ENCODE data around the gene ZNF772.

DNA sequence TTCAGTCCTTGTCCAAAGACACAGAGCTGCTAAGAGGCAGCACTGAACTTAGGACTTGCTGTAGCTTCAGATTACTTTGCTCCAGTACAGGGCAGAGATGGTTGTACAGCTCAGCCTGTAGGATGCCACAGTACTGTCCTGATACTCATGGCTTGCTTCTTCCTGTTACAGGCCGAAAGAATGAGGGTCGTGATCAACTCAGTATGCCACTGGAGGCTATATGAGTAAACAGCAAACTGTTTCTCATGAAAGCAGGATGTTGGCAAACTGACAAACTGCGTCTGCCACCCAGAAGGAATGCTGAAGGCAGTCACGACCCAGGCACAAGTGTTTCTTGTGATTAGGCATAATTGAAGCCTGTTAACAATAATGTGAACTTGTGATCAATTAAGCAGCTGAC is 39.4 kb downstream of the ZNF772 start:
- TF ChIP-seq SUZ12 (IDR thresholded peaks at IDR 0.05; ENCODE audit: extremely low read depth, insufficient read depth, insufficient read length) (no peak), ZNF274 (IDR thresholded peaks at IDR 0.05; ENCODE audit: low read depth, low read length) (no peak), YY1 (IDR thresholded peaks at IDR 0.05; ENCODE audit: insufficient read depth, insufficient read length) (no peak)
